ENCODE results near the gene SLC27A4.

The SLC27A4 gene

DNA sequence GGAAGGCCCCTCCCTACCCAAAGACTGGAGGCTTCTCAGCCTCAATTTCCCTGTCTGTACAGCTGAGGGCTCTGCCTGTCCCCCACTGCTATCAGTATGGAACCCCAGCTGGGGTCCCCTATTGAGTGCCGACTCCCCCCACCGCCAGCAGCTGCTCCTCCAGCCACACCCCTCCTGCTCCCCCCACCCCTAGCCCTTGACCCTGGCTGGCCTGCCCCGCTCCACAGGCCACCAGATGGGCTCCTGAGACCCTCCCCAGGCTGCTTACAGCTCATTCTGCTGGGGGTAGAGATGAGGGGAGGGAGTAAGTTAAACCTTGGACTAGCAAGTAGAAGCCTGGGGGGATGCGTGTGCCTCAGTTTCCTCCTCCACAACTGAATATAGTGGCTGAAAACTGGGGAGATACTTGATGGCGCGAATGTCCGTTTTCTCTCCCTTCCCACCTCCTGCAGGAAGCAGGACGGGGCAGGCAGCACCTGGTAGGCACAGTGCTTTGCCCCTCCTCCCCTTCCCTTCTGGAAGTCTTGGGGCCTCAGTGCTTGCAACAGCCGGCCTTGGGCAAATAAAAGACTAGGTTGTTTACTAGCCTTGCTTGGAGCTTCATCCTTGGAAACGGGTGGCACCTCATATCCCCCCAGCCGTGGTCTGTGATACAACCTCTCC lies 50.0 kb downstream of the SLC27A4 start:
- DNase-seq (ENCODE audit: low read depth in 1 of 2, low spot score in 1 of 2): no peak

DNA sequence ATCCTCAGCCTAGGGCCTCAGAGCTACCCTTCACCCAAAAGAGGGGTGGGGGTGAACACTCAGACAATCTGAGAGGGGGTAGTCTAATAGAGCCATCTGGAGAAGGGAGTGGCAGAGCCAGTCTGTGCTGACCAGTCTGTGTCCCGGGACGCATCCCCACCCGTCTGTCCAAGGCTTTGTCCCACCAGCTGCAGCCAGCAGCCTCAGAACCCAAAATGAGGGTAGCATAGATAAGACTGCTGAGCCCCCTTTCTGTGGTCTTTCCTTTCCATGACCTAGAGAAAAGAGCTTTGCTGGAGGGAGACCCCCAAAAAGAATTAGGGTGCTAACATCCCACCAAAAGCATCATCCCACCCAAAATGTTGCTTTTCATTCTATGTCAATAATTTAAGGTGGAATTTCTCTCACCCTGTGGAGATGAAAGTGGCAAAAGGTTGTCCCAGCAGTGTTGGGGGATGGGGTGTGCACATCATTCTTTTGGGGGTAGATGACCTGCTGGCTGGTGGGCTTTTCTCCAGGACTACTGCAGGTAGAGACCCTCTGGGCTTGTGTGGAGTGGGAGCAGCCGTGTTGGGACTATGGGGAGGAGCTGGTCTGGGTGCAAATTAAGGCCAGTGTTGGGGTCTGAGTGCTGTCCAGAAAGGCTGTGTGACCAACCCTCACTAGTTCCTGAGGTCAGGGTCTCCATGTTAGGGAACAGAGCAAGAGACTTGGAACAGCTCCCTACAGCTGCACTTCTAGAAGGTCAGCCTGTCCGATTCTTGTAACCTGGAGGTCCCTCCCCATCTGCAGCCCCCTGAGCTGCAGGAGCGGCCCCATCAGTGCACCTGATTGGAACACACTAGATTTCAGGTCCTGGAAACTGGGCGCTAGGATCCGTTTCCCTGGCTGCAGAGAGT lies 50.7 kb downstream of the SLC27A4 start:
- no peak for DNase-seq (ENCODE audit: low read depth in 1 of 2, low spot score in 1 of 2)

DNA sequence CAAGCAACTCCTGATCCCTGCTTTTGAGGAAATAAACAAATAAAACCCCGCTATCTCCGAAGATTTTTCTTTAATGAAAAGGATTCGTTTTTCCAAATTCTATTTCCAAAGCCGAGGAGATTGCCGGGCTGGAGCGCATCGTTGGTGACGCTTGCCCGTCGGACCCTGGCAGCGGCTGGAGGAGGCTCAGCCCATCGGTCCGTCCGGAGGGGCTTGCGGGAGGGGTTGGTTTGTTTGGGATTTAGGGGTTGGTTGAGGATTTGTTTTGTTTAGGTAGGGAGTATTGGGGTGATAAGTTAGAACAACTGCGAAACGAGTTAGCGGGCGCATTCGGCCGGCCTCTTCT lies 51.6 kb downstream of the SLC27A4 start:
- DNase-seq (ENCODE audit: low read depth in 1 of 2, low spot score in 1 of 2): no peak

DNA sequence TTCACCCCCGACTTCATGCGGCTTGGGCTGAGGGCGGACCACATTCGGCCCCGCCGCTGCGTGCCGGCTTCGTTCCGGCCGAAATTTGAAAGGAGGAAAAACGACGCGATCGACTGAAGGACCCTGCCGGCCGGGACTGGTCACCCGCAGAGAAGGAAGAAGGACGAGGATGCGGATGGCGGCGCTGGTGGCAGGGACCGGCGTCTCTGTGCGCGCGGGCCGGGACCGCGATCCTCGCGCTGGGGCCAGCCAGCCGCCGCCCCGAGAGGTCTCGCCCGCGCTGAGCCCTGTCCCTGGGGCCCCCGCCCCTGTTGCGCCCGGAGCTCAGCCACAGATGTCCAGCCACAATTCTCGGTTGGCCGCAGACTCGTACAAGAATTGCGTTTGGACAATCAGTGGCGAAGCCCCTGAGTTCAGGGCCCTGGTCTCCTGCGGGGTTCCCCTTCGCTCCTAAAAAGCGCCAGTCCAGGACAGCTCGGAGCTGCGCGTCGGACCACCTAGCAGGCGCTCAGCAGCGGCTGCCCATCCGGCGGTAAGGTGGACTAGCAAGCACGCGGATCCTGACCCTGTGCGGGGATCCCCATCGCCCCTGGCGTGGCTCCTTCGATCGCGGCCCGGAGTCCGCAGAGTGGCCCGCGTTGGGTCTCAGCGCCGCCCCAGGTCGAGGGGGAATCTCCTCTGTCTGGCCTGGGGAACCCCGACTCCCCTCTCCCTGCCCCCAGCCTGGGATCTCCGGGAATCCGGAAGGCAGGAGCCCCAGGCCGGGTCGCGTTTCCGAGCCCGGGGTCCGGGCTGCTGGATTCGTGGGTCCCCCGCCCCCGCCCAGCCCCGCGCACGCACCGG lies 52.2 kb downstream of the SLC27A4 start:
- no peak for DNase-seq (ENCODE audit: low read depth in 1 of 2, low spot score in 1 of 2)

DNA sequence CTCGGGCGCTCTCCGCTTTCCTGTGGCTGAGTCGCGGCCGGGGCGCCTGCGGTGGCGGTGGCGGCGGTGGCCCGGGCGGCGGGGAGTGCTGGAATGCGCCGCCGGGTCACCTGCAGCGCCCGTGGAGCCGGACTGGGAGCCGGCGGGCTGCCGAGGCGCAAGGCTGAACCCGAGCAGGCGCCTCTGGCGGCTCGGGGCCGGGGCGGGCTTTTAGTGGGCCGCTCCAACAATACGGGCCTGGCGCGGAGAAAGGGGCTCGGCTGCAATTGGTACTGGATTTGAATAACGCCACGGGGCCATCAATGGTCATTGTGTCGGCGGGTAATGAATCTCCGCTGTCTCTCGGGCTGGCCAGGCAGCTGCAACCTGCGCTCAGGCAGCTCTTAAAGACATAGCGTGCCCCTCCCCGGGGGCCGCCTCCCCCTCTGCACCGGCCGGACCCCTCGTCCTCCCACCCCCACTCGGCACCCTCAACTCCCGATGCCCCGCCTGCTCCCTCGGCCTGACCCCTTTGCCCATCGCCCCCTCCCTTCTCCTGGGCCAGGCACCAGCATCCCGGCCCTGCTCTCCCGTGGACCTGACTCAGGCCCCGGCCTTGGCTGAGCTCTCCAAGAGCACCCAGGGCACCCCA lies 52.9 kb downstream of the SLC27A4 start:
- no peak for DNase-seq (ENCODE audit: low read depth in 1 of 2, low spot score in 1 of 2)

DNA sequence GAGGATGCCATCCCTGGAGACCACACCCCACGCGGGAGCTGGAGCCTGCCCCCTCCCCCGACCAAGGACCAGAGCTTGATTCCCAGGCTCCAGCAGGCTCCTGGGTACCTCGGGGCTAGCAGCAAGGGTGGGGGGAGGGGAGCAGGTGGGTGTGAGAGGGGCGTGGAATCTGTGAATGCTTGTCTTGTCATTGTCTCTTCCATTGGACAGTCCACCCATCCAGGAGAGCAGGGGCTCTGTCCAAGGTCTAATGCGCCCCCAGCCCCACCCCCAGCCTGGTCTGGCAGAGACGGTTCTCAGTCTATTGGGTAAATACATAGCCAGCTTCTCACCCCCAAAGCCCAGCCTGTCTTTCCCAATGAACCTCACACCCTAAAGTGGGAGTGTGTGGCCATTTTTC lies 53.6 kb downstream of the SLC27A4 start:
- DNase-seq (ENCODE audit: low read depth in 1 of 2, low spot score in 1 of 2): no peak

DNA sequence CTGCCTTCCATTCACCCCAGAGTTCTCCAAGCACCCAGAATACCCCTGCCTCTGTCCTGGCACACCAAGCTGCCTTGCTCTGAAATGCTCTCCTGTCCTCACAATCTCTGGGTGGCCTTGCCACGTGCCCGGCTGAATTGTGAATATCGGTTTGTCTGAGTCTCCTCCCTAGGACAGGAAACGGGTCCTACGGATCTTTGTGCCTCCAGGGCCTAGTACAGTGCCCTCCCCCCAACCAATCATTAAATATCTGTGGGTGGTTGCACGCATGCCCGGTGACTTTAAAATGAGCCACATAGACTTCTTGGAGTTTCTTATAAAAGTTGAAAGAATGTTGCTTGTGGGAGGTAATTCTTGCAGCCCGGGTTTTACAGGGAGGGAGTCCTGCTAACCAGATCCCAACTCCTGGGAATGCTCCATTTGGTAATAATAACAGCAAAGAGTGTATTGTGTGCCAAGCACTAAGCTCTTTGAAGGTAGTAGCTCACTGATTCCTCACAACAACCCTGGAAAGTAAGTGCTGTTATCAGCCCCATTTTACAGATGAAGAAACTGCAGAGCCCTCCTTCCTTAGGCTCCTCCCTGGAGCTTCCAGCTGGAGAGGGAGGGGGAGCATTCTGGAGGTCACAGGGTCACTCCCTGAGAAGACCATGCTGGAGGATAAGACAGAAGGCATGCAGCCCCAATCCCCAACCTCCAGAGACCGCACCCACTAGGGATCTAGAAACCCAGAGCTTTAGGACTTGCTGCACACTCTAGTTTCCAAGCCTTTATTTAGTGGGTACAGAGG lies 54.2 kb downstream of the SLC27A4 start:
- DNase-seq (ENCODE audit: low read depth in 1 of 2, low spot score in 1 of 2): no peak

DNA sequence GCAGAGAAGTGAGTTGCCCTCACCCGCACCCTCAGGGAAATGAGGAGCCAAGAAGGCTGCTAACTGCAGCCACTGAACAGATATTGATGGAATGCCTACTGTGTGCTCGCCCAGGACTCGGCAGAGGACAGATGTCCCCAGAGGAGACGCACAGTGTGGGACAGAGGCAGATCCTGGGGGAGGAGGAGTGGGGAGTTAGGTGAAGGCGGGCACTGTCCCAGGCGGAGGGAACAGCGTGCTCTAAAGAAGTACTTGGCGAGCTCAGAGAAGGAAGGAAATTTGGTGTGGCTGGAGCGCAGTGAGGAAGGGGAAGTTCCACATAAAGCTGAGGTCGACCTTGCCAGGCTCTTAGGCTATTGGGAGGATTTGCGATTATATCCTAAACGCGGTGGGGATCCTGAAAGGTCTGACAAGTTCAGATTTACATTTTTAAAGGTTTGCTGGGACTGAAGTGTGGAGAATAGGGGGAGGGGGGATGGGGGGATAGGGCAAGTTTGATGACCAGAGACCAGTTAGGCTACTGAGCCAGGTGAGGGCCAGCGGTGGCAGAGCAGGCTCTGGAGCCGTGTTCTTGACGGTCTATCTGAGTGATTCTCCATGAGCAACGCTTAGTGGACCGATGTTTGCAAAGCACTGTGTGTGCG lies 56.8 kb downstream of the SLC27A4 start:
- DNase-seq (ENCODE audit: low read depth in 1 of 2, low spot score in 1 of 2): no peak

DNA sequence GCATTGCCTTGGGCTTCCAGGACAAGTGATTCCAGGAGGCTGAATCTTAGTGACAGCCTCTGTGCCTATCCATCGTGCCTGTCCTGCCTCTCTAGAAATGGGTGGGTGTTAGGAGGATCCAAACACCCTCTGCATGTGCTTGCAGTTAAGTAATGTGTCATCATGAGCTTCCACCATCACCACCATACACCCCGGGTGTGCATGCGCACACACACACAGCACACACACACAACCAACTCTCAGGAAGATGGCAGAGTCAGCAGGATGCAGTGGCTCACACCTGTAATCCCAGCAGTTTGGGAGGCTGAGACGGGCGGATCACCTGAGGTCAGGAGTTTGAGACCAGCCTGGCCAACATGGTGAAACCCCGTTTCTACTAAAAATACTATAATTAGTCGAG lies 57.5 kb downstream of the SLC27A4 start:
- no peak for DNase-seq (ENCODE audit: low read depth in 1 of 2, low spot score in 1 of 2)

DNA sequence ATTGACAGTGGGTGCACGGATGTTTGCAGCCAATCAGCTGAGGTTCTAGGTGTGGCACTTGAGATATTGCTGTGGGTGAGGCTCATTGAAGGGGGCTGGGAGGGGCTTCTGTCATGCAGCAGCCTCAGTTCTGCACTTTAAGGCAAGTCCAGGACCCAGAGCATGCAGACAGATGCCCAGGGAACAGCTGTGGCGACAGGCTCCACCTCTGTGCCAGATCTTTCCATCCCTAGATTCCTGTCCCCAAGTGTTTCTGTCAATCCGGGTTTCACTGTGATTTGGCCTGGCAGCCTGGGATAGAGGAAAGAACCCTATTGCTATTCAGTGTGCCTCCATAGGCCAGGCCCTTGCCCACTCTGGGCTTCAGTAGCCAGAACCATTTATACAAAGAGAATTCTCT lies 59.5 kb downstream of the SLC27A4 start:
- no peak for DNase-seq (ENCODE audit: low read depth in 1 of 2, low spot score in 1 of 2)

DNA sequence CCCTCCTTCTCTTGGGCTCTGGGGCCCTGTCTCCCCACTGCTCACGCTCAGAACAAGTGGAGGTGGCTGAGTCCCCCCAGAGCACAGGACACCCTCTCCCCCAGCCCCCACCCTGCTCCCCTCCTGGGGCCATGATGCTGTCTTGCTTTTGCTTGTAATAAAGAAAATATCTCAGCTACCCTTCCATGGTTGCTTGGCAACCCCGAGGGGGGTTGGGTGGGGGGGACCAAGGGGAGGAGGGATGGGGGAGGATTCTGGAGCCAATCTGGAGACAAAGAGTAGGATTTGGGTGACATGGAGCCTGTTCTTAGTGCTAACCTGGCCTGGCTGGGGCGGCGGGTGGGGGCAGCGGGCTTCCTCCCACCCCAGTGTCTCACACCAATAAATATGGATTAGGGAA lies 64.2 kb downstream of the SLC27A4 start:
- DNase-seq (ENCODE audit: low read depth in 1 of 2, low spot score in 1 of 2): no peak

DNA sequence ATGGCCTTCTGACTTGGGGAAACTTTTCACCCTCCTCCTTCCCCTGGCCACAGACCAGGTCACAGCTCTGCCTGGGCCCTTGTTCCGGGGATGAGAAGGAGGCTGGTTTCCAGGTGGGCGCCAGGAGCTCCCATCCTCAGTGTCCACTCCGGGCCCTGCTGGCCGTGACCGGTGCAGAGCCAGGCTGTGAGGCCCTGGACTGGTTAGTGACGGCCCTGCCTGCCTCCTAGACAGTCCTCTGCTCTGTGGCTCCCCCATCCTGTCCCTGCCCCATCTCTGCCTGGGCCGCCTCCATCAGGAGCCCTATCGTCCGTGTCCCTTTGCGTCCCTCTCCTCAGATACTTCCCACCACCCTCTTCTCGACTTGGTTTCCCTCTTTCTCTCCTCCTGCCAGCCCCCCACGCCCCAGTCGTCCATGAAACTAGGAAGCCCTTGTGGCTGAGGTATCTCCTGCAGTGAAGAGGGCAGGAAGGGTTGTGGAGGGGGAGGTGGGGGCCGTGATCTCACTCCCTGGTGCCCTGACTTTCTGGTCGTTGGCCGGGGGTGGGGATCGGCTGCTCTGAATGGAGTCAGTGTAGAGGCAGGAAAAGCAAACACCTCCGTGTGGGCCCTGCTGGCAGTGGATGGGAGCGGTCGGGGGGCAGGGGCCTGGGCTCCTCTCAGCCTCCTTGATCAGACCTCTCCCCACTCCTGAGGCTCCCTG lies 64.9 kb downstream of the SLC27A4 start:
- DNase-seq (ENCODE audit: low read depth in 1 of 2, low spot score in 1 of 2): no peak

DNA sequence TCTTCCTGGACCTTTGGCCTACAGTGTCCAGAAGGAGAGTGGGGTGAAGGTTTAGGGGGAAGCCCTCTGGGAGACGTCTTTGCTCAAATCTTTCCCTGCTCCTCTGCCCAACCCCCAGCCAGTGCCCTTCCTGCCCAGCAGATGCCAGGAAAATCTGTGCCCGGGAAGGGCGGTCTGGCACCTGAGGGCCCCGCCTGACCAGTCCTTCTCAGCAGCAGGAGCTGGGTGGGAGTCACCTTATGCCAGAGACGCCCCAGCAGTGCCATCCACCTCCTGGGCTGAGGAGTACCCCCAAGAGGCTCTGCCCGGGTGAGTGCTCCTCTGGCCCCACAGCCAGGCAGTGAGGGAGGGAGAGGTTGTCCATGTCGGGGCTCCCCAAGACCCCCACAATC lies 65.4 kb downstream of the SLC27A4 start:
- no peak for DNase-seq (ENCODE audit: low read depth in 1 of 2, low spot score in 1 of 2)

DNA sequence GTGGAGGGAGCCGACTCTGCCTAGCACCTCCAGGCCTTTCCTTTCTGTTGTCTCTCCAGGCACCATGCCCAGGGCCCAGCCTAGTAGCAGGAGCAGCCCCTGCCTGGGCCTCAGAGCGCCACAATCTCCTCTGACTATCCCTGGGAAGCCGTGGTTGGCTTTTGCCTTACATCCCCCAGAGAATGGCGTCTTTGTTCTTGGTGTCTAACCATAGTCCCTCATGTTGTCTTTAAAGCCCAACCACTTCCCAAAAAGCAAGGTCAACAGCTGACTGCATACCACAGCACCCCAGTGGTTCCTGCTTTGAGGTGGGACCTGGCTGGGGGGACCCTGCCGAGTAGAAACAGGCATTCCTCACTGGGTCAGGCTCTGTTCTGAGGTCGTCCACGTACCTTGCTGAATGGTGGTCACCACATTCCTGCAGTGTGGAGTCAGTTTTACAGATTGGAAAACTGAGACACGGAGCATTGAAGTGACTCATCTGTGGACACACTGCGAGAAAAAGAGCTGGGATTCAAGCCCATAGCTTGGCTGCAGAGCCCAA lies 66.6 kb downstream of the SLC27A4 start:
- DNase-seq (ENCODE audit: low read depth in 1 of 2, low spot score in 1 of 2): no peak

DNA sequence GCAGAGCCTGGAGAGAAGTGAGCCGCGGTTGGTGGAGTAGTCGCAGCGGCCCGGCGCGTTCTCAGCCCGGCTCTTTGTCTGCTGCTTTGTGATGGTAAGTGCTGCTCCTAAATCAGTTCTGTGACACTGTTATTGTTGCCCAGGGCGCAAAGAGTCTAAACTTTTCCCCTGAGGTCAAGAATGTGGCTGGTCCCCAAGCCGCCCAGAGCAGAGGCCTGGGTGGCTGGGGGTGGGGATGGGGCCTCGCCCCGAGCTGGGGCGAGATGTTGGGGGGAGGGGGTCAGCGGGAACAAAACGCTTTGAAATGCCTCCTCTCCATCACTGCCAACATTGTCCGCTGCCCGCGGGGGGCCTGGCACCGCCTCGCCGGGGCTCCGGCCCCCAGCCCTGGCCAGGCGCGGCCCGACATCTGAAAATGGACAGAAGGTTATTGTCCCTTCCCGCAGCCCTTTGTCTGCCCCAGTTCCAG lies 68.7 kb downstream of the SLC27A4 start:
- DNase-seq (ENCODE audit: low read depth in 1 of 2, low spot score in 1 of 2): no peak

DNA sequence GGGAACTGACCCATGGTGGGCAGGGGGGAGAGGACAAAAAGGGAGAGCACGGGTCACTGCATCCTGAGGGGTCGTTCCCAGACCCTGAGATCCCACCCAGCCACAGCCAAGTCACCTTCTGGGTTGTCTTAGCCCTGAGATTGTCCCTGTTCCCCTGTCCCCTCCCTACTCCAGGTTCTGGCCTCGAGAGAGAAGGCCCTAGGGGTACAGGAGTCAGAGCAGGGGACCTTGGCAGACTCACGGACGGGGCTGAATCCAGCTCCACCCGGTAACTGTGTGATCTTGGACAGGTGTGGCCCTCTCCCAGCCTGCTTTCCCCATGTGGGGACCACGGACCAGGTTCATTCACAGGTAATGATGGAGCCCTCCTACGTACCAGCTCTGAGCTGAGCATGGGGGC lies 69.1 kb downstream of the SLC27A4 start:
- DNase-seq (ENCODE audit: low read depth in 1 of 2, low spot score in 1 of 2): no peak

DNA sequence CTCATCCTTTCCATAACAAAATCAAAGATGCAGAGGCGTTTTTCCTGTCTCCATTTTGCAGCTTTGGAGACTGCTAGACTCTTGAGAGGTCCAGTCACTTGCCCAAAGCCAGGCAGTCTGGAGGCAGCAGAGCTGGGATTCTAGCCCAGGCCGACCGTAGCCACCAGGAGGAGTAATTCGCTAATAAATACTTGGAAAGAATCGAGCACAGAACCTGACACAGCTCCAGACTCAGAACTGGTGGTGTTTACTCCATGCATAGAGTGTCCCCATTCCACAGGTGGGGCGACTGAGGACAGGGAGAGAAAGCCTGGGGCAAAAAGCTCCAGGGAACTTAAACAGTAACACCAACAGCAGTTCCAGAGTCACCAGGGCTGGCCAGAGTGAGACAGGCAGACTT lies 69.7 kb downstream of the SLC27A4 start:
- DNase-seq (ENCODE audit: low read depth in 1 of 2, low spot score in 1 of 2): no peak

Measured in activated CD4-positive, alpha-beta T cell treated with anti-CD3 and anti-CD28 coated beads, Interleukin-2, amount 50 U/mL, for 24 hours (primary cell).